Astrocyte (in vitro differentiated cells and primary cell): ENCODE results near the gene DAO. TPM values are rescaled to one million over a fixed set of nuclear protein-coding genes. Genes with fewer than 3 reads are reported as not detected.

Experiments used
- DNase-seq: peaks from one replicate; pipeline ENCODE4 v3.0.0-alpha.2; 2010; ENCODE audit warnings: low read depth
- FAIRE-seq: peaks from 2 replicates; lab custom pipeline; 2011; peaks lifted over from hg19 to GRCh38; lab: Jason Lieb, UNC
- H2AFZ ChIP-seq: 2 replicates; pipeline ENCODE4 v1.6.0; 2012; ENCODE audit warnings: low read depth, low read length, inconsistent platforms
- H3K27ac ChIP-seq: 2 replicates; pipeline ENCODE4 v1.5.1; 2011; ENCODE audit warnings: low read depth, low read length, inconsistent platforms
- H3K27me3 ChIP-seq: 2 replicates; pipeline ENCODE4 v1.6.0; 2011; ENCODE audit warnings: low read length, inconsistent platforms; ENCODE audit not compliant: insufficient read depth
- H3K36me3 ChIP-seq: 2 replicates; pipeline ENCODE4 v1.5.1; 2011; ENCODE audit warnings: low read length, inconsistent platforms; ENCODE audit not compliant: insufficient read depth
- H3K4me1 ChIP-seq: 2 replicates; pipeline ENCODE4 v1.5.1; 2011; ENCODE audit warnings: low read length, inconsistent platforms; ENCODE audit not compliant: insufficient read depth
- H3K4me2 ChIP-seq: 2 replicates; pipeline ENCODE4 v1.6.0; 2012; ENCODE audit warnings: low read length, inconsistent platforms
- H3K4me3 ChIP-seq: 2 replicates; pipeline ENCODE4 v1.5.1; 2011; ENCODE audit warnings: low read depth, mild to moderate bottlenecking, low read length, inconsistent platforms; ENCODE audit not compliant: insufficient read depth
- H3K79me2 ChIP-seq: 2 replicates; pipeline ENCODE4 v1.6.0; 2012; ENCODE audit warnings: mild to moderate bottlenecking, low read length, inconsistent platforms; ENCODE audit not compliant: insufficient read depth
- H3K9ac ChIP-seq: 2 replicates; pipeline ENCODE4 v1.6.0; 2012; ENCODE audit warnings: mild to moderate bottlenecking, low read length, inconsistent platforms
- H3K9me3 ChIP-seq: 2 replicates; pipeline ENCODE4 v1.5.1; 2012; ENCODE audit warnings: low read depth, mild to moderate bottlenecking, low read length, inconsistent platforms; ENCODE audit not compliant: insufficient read depth
- H4K20me1 ChIP-seq: 2 replicates; pipeline ENCODE4 v1.6.0; 2012; ENCODE audit warnings: low read length, inconsistent platforms; ENCODE audit not compliant: insufficient read depth
- H3K27ac Mint-ChIP-seq: one replicate; pipeline ENCODE4 v1.8.0; 2021; ENCODE audit warnings: mild to moderate bottlenecking, mixed read lengths; ENCODE audit not compliant: unreplicated experiment
- H3K27me3 Mint-ChIP-seq: one replicate; pipeline ENCODE4 v1.8.0; 2021; ENCODE audit warnings: low read depth, mixed read lengths; ENCODE audit not compliant: unreplicated experiment
- H3K36me3 Mint-ChIP-seq: one replicate; pipeline ENCODE4 v1.8.0; 2021; ENCODE audit warnings: low read depth, mixed read lengths; ENCODE audit not compliant: unreplicated experiment
- H3K4me1 Mint-ChIP-seq: one replicate; pipeline ENCODE4 v1.8.0; 2021; ENCODE audit warnings: low read depth, mixed read lengths; ENCODE audit not compliant: unreplicated experiment
- H3K4me3 Mint-ChIP-seq: one replicate; pipeline ENCODE4 v1.8.0; 2021; ENCODE audit warnings: mild to moderate bottlenecking, moderate library complexity, mixed read lengths; ENCODE audit not compliant: unreplicated experiment
- H3K9me3 Mint-ChIP-seq: one replicate; pipeline ENCODE4 v1.8.0; 2021; ENCODE audit warnings: mild to moderate bottlenecking, mixed read lengths; ENCODE audit not compliant: unreplicated experiment
- CTCF ChIP-seq: IDR thresholded peaks from 2 replicates; pipeline ENCODE4 v1.5.1; 2011; ENCODE audit warnings: low read depth, mild to moderate bottlenecking, inconsistent platforms, low read length, moderate library complexity; ENCODE audit not compliant: insufficient read depth
- EZH2 ChIP-seq: IDR thresholded peaks from 2 replicates; pipeline ENCODE4 v1.6.1; 2012; ENCODE audit warnings: mild to moderate bottlenecking, low read length, inconsistent platforms; ENCODE audit not compliant: insufficient read depth
- total RNA-seq: library from RNA; stranded (reverse); gene quantifications from 2 replicates; pipeline ENCODE4 v1.2.1, GENCODE V29; 2021

DAO gene
- total RNA-seq, 1 donor from 2014 or later, result not detected

DNA sequence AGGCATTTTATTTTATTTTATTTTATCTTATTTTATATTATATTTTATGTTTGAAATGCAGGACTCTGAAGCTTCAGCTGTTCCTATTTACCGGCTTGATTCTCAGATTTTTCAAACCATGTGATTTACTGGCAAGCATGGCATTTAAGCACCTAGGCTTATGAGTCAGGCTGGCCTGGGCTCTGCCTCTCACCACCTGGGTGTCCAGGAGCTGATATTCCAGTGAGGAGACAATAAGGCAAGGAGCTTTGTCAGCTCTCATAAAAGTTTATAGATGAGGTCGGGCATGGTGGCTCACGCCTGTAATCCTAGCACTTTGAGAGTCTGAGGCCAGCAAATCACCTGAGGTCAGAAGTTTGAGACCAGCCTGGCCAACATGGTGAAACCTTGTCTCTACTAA, 2.1 kb downstream of the DAO start:
- Histone ChIP-seq H3K9me3 (no peaks in the 10 kb centered on the region), H3K27me3 (no peaks in the 10 kb centered on the region), H3K4me1 (no peaks in the 10 kb centered on the region), H3K4me2 (no peak overlapping the region), H3K4me3 (no peak overlapping the region), H3K79me2 (no peaks in the 10 kb centered on the region), H2AFZ (no peak overlapping the region), H3K36me3 (no peaks in the 10 kb centered on the region), H4K20me1 (no peaks in the 10 kb centered on the region), H3K27ac (no peak overlapping the region), H3K9ac (no peak overlapping the region)
- no peak for DNase-seq
- Mint-ChIP-seq H3K36me3 (no peaks in the 10 kb centered on the region), H3K9me3 (no peaks in the 10 kb centered on the region), H3K27me3 (peaks cover 3% of the 10 kb centered on the region), H3K27ac (no peak overlapping the region), H3K4me3 (no peak overlapping the region), H3K4me1 (no peaks in the 10 kb centered on the region)
- no peak for FAIRE-seq
- TF ChIP-seq EZH2 (no peak), CTCF (no peak)

- Histone ChIP-seq H3K4me3 (no peak overlapping the region), H3K27ac (no peak overlapping the region), H4K20me1 (no peaks in the 10 kb centered on the region), H3K4me1 (no peaks in the 10 kb centered on the region), H3K79me2 (no peaks in the 10 kb centered on the region), H3K9ac (no peak overlapping the region), H3K4me2 (no peak overlapping the region), H2AFZ (no peak overlapping the region), H3K27me3 (no peaks in the 10 kb centered on the region), H3K9me3 (no peaks in the 10 kb centered on the region), H3K36me3 (no peaks in the 10 kb centered on the region)
- no peak for TF ChIP-seq EZH2
- peak; percentile 37 for TF ChIP-seq CTCF
- H3K36me3 Mint-ChIP-seq, result no peaks in the 10 kb centered on the region
- H3K9me3 Mint-ChIP-seq, result no peaks in the 10 kb centered on the region
- no peak overlapping the region for H3K27ac Mint-ChIP-seq
- peaks cover 7% of the 10 kb centered on the region for H3K27me3 Mint-ChIP-seq
- H3K4me3 Mint-ChIP-seq, result no peak overlapping the region
- DNase-seq (no peak), FAIRE-seq (peak; percentile 47)
- H3K4me1 Mint-ChIP-seq, result no peaks in the 10 kb centered on the region
Measured at GRCh38 chr12:108884116-108885012, 4.5 kb downstream of the DAO start.
